H9 (cell line): ENCODE results near the gene OGG1. TPM values are rescaled to one million over a fixed set of nuclear protein-coding genes. Genes with fewer than 3 reads are reported as not detected.

Experiments used
- DNase-seq: peaks from one replicate; pipeline ENCODE4 v3.0.0-alpha.2; 2017
- H2AFZ ChIP-seq: one replicate; pipeline ENCODE4 v1.6.1; 2013; ENCODE audit warnings: mild to moderate bottlenecking, low read length, control low read depth, moderate library complexity
- H2AK5ac ChIP-seq: 2 replicates; pipeline ENCODE4 v1.6.1; 2013; ENCODE audit warnings: low read length, control low read depth, mixed read lengths; ENCODE audit not compliant: insufficient read length
- H2BK120ac ChIP-seq: one replicate; pipeline ENCODE4 v1.6.1; 2013; ENCODE audit warnings: low read depth, mild to moderate bottlenecking, low read length, control low read depth, inconsistent platforms; ENCODE audit not compliant: poor library complexity, severe bottlenecking
- H2BK12ac ChIP-seq: 2 replicates; pipeline ENCODE4 v1.6.1; 2013; ENCODE audit warnings: low read length, control low read depth, mixed read lengths, low read depth; ENCODE audit not compliant: insufficient read length
- H2BK15ac ChIP-seq: 2 replicates; pipeline ENCODE4 v1.6.1; 2013; ENCODE audit warnings: low read depth, low read length, control low read depth
- H2BK20ac ChIP-seq: one replicate; pipeline ENCODE4 v1.6.1; 2013; ENCODE audit warnings: low read depth, mild to moderate bottlenecking, low read length, control low read depth, inconsistent platforms; ENCODE audit not compliant: poor library complexity, severe bottlenecking
- H2BK5ac ChIP-seq: 2 replicates; pipeline ENCODE4 v1.6.1; 2013; ENCODE audit warnings: low read length, control low read depth, mixed read lengths; ENCODE audit not compliant: insufficient read length
- H3K14ac ChIP-seq: 2 replicates; pipeline ENCODE4 v1.6.1; 2013; ENCODE audit warnings: low read length, control low read depth; ENCODE audit not compliant: insufficient read depth
- H3K18ac ChIP-seq: 2 replicates; pipeline ENCODE4 v1.6.1; 2013; ENCODE audit warnings: low read depth, mild to moderate bottlenecking, mixed read lengths, low read length, control low read depth; ENCODE audit not compliant: insufficient read length
- H3K23ac ChIP-seq: 2 replicates; pipeline ENCODE4 v1.6.1; 2013; ENCODE audit warnings: low read length, control low read depth, mixed read lengths, low read depth; ENCODE audit not compliant: insufficient read length
- H3K23me2 ChIP-seq: 2 replicates; pipeline ENCODE4 v1.6.1; 2013; ENCODE audit warnings: low read depth, mild to moderate bottlenecking, mixed read lengths, low read length, control low read depth; ENCODE audit not compliant: insufficient read length, poor library complexity, severe bottlenecking
- H3K27ac ChIP-seq: 2 replicates; pipeline ENCODE4 v1.5.1; 2013; ENCODE audit warnings: low read length, control low read depth, mixed read lengths, low read depth; ENCODE audit not compliant: insufficient read length
- H3K27me3 ChIP-seq: 2 replicates; pipeline ENCODE4 v1.6.1; 2013; ENCODE audit warnings: low read length, control low read depth, inconsistent platforms; ENCODE audit not compliant: insufficient read depth
- H3K4ac ChIP-seq: 2 replicates; pipeline ENCODE4 v1.6.1; 2013; ENCODE audit warnings: low read depth, mild to moderate bottlenecking, control low read depth, inconsistent platforms, low read length, moderate library complexity
- H3K4me1 ChIP-seq: 2 replicates; pipeline ENCODE4 v1.6.1; 2013; ENCODE audit warnings: low read length, control low read depth, inconsistent platforms; ENCODE audit not compliant: insufficient read depth
- H3K4me2 ChIP-seq: 2 replicates; pipeline ENCODE4 v1.6.1; 2013; ENCODE audit warnings: low read length, control low read depth, mixed read lengths; ENCODE audit not compliant: insufficient read length, insufficient read depth
- H3K56ac ChIP-seq: 2 replicates; pipeline ENCODE4 v1.6.1; 2013; ENCODE audit warnings: low read depth, mild to moderate bottlenecking, mixed read lengths, low read length, control low read depth; ENCODE audit not compliant: insufficient read length
- H3K79me1 ChIP-seq: 2 replicates; pipeline ENCODE4 v1.6.1; 2013; ENCODE audit warnings: low read depth, mild to moderate bottlenecking, moderate library complexity, low read length, control low read depth, inconsistent platforms; ENCODE audit not compliant: insufficient read depth, poor library complexity, severe bottlenecking
- H3K79me2 ChIP-seq: 2 replicates; pipeline ENCODE4 v1.6.1; 2013; ENCODE audit warnings: low read length, control low read depth, inconsistent platforms; ENCODE audit not compliant: insufficient read depth
- H3K9ac ChIP-seq: 2 replicates; pipeline ENCODE4 v1.6.1; 2013; ENCODE audit warnings: low read length, control low read depth, mixed read lengths; ENCODE audit not compliant: insufficient read length; ENCODE audit errors: extremely low read depth
- H3K9me3 ChIP-seq: one replicate; pipeline ENCODE4 v1.6.1; 2013; ENCODE audit warnings: low read depth, low read length, inconsistent platforms; ENCODE audit not compliant: control insufficient read depth
- H3T11ph ChIP-seq: one replicate; pipeline ENCODE4 v1.6.1; 2013; ENCODE audit warnings: mild to moderate bottlenecking, low read length, control low read depth, inconsistent platforms
- H4K20me1 ChIP-seq: one replicate; pipeline ENCODE4 v1.6.1; 2013; ENCODE audit not compliant: control insufficient read depth, insufficient read length, insufficient read depth
- H4K5ac ChIP-seq: 2 replicates; pipeline ENCODE4 v1.6.1; 2013; ENCODE audit warnings: low read depth, mild to moderate bottlenecking, mixed read lengths, low read length, control low read depth; ENCODE audit not compliant: insufficient read length
- H4K8ac ChIP-seq: replicated peaks from 2 replicates; pipeline ENCODE4 v1.6.1; 2013; ENCODE audit warnings: low read length, control low read depth, mixed read lengths, low read depth; ENCODE audit not compliant: insufficient read length
- H4K91ac ChIP-seq: 2 replicates; pipeline ENCODE4 v1.6.1; 2013; ENCODE audit warnings: low read depth, mild to moderate bottlenecking, moderate library complexity, mixed read lengths, low read length, control low read depth; ENCODE audit not compliant: insufficient read length
- H3K27ac Mint-ChIP-seq, 3 experiments: 2 replicates in 2 of 3; 3 replicates in 1 of 3; pipeline ENCODE4 v1.8.0; 2020 to 2021; ENCODE audit warnings: mixed read lengths in 3 of 3, mild to moderate bottlenecking in 1 of 3, moderate library complexity in 1 of 3
- H3K27me3 Mint-ChIP-seq: 2 replicates; pipeline ENCODE4 v1.8.0; 2021; ENCODE audit warnings: low read depth, mild to moderate bottlenecking, moderate library complexity, mixed read lengths
- H3K36me3 Mint-ChIP-seq, 3 experiments: 2 replicates in 2 of 3; 3 replicates in 1 of 3; pipeline ENCODE4 v1.8.0; 2020 to 2021; ENCODE audit warnings: low read depth in 3 of 3, mixed read lengths in 3 of 3; ENCODE audit not compliant: insufficient read depth in 1 of 3
- H3K4me1 Mint-ChIP-seq, 2 experiments: 2 replicates each; pipeline ENCODE4 v1.8.0; 2020; ENCODE audit warnings: mixed read lengths in 2 of 2
- H3K4me3 Mint-ChIP-seq, 2 experiments: 2 replicates in 1 of 2; 3 replicates in 1 of 2; pipeline ENCODE4 v1.8.0; 2020 to 2021; ENCODE audit warnings: mild to moderate bottlenecking in 2 of 2, mixed read lengths in 2 of 2, moderate library complexity in 1 of 2
- H3K9me3 Mint-ChIP-seq, 2 experiments: 2 replicates in 1 of 2; 3 replicates in 1 of 2; pipeline ENCODE4 v1.8.0; 2020; ENCODE audit warnings: mild to moderate bottlenecking in 2 of 2, mixed read lengths in 2 of 2, moderate library complexity in 1 of 2
- WGBS: extraction: QIAGEN DNeasy Blood & Tissue Kit; methylation state at CpG from one replicate; pipeline ENCODE4 v1.1.7; 2013; ENCODE audit warnings: missing lambda C conversion rate, low lambda C conversion rate, mixed read lengths; ENCODE audit not compliant: insufficient read length; ENCODE audit errors: extremely low coverage; 5-methylcytosine and 5-hydroxymethylcytosine counted together
- total RNA-seq: library from RNA; stranded (reverse); gene quantifications from 2 replicates; pipeline ENCODE4 v1.2.1, GENCODE V29; 2021
- TF ChIP-seq, protein P1 (sequence below): fragments of 200-600 bp; sonication (generic); conservative IDR thresholded peaks from 3 replicates; pipeline ENCODE4 v1.8.0; 2021; ENCODE audit warnings: antibody characterized with exemption, mild to moderate bottlenecking

The OGG1 gene
- total RNA-seq, 1 experiment from 2014 or later: 43.4 TPM

DNA sequence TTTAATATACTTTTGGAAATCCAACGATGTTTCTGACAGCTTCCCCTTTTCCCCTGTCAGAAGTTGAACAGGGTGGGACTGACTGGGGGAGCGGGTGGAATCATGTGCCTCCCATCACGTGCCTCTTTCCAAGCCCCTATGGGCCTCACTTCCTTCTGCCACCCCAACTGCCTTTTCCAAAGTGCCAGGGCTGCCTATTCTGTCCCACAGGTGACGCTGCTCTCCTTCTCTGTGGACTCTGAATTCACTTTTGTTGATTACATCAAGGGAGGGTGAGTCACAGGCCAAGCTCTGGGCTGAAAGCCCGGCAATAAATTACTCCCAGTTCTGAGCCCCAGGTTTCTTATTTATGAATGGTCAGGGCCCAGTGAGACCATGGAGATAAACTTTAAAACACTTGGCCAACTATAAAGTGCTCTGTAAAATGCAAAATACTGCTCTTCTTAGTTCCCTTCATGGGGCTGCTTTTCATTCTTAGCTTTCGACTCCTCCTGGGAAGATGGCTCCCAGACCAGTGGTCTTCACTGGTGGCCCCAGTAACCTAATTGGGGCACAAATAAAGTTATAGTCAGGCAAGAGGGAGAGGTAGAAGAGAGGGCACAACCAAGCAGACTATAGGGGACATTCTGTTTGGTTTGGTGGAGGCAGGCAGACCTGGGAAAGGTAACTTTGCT is 33.9 kb upstream of the OGG1 start:
- no peak overlapping the region for H3K4me3 Mint-ChIP-seq
- Histone ChIP-seq H4K5ac (no peak overlapping the region), H2BK15ac (no peak overlapping the region), H2AFZ (no peak overlapping the region), H2AK5ac (no peak overlapping the region), H3K18ac (no peak overlapping the region), H2BK12ac (no peak overlapping the region), H4K91ac (no peak overlapping the region), H3K4me1 (no peaks in the 10 kb centered on the region; the same call in 1 of the 2 replicates), H3K14ac (no peak overlapping the region), H3K9ac (no peak overlapping the region), H3K9me3 (no peaks in the 10 kb centered on the region), H3K56ac (no peak overlapping the region), H3K79me1 (no peaks in the 10 kb centered on the region), H3K79me2 (no peaks in the 10 kb centered on the region), H3K4ac (no peak overlapping the region), H4K8ac (no peak overlapping the region), H4K20me1 (no peaks in the 10 kb centered on the region), H2BK20ac (no peak overlapping the region), H3T11ph (no peak overlapping the region), H2BK120ac (no peak overlapping the region), H2BK5ac (no peak overlapping the region), H3K23me2 (no peaks in the 10 kb centered on the region), H3K4me2 (no peak overlapping the region), H3K23ac (no peak overlapping the region), H3K27me3 (no peaks in the 10 kb centered on the region), H3K27ac (no peak overlapping the region)
- no peaks in the 10 kb centered on the region for H3K9me3 Mint-ChIP-seq
- WGBS: no CpG with 5 or more reads among the region's 6 CpGs
- H3K27ac Mint-ChIP-seq: no peak overlapping the region
- peaks cover 6% of the 10 kb centered on the region for H3K27me3 Mint-ChIP-seq
- TF ChIP-seq, protein P1, sequence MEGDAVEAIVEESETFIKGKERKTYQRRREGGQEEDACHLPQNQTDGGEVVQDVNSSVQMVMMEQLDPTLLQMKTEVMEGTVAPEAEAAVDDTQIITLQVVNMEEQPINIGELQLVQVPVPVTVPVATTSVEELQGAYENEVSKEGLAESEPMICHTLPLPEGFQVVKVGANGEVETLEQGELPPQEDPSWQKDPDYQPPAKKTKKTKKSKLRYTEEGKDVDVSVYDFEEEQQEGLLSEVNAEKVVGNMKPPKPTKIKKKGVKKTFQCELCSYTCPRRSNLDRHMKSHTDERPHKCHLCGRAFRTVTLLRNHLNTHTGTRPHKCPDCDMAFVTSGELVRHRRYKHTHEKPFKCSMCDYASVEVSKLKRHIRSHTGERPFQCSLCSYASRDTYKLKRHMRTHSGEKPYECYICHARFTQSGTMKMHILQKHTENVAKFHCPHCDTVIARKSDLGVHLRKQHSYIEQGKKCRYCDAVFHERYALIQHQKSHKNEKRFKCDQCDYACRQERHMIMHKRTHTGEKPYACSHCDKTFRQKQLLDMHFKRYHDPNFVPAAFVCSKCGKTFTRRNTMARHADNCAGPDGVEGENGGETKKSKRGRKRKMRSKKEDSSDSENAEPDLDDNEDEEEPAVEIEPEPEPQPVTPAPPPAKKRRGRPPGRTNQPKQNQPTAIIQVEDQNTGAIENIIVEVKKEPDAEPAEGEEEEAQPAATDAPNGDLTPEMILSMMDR: peak; percentile 29; the same call in 1 of the 3 replicates
- H3K36me3 Mint-ChIP-seq: no peaks in the 10 kb centered on the region
- peaks cover 8 to 12% of the 10 kb centered on the region in 2 experiments for H3K4me1 Mint-ChIP-seq
- no peak for DNase-seq
